MM.1S (cell line): Measurements from ENCODE around the gene NUDT15.
A peak's percentile ranks its signal among the peaks of the same experiment; 100 is the strongest.

Source experiments
- DNase-seq: peaks from one replicate; pipeline ENCODE4 v3.0.0-alpha.2; 2015
- H2AFZ ChIP-seq: fragments of 300-600 bp; sonication (generic); 2 replicates; pipeline ENCODE4 v1.6.0; 2016; ENCODE audit warnings: antibody characterized with exemption, low read length
- H3F3A ChIP-seq: fragments of 300-600 bp; sonication (generic); 2 replicates; pipeline ENCODE4 v1.6.1; 2016; ENCODE audit warnings: mild to moderate bottlenecking, antibody characterized with exemption, low read length, moderate library complexity, mixed read lengths; ENCODE audit not compliant: insufficient read depth
- H3K27ac ChIP-seq: fragments of 300-600 bp; sonication (generic); 2 replicates; pipeline ENCODE4 v1.5.1; 2016; ENCODE audit warnings: mild to moderate bottlenecking, low read length
- H3K27me3 ChIP-seq: fragments of 300-600 bp; sonication (generic); replicated peaks from 2 replicates; pipeline ENCODE4 v1.6.0; 2016; ENCODE audit warnings: low read length; ENCODE audit not compliant: insufficient read depth
- H3K36me3 ChIP-seq: fragments of 300-600 bp; sonication (generic); replicated peaks from 2 replicates; pipeline ENCODE4 v1.6.1; 2016; ENCODE audit warnings: mild to moderate bottlenecking, low read length, mixed read lengths; ENCODE audit not compliant: insufficient read depth
- H3K4me1 ChIP-seq: fragments of 300-600 bp; sonication (generic); 2 replicates; pipeline ENCODE4 v1.6.1; 2016; ENCODE audit warnings: low read length, mixed read lengths
- H3K4me2 ChIP-seq: fragments of 300-600 bp; sonication (generic); 2 replicates; pipeline ENCODE4 v1.6.0; 2016; ENCODE audit warnings: low read depth, low read length
- H3K4me3 ChIP-seq: fragments of 300-600 bp; sonication (generic); 2 replicates; pipeline ENCODE4 v1.5.1; 2016; ENCODE audit warnings: low read length, mixed read lengths
- H3K79me2 ChIP-seq: fragments of 300-600 bp; sonication (generic); 2 replicates; pipeline ENCODE4 v1.6.1; 2016; ENCODE audit warnings: mixed run types, low read length, mixed read lengths
- H3K9ac ChIP-seq: fragments of 300-600 bp; sonication (generic); 2 replicates; pipeline ENCODE4 v1.6.1; 2016; ENCODE audit warnings: low read length, mixed read lengths
- H3K9me2 ChIP-seq: fragments of 300-600 bp; sonication (generic); replicated peaks from 2 replicates; pipeline ENCODE4 v1.6.1; 2016; ENCODE audit warnings: mild to moderate bottlenecking, low read length, mixed read lengths; ENCODE audit not compliant: insufficient read depth
- H3K9me3 ChIP-seq: fragments of 300-600 bp; sonication (generic); replicated peaks from 2 replicates; pipeline ENCODE4 v1.6.1; 2016; ENCODE audit warnings: mild to moderate bottlenecking, low read length, mixed read lengths; ENCODE audit not compliant: insufficient read depth
- H4K20me1 ChIP-seq: fragments of 300-600 bp; sonication (generic); 2 replicates; pipeline ENCODE4 v1.6.1; 2016; ENCODE audit warnings: mild to moderate bottlenecking, low read length, moderate library complexity, mixed read lengths; ENCODE audit not compliant: insufficient read depth
- CTCF ChIP-seq: fragments of 300-600 bp; sonication (generic); IDR thresholded peaks from 2 replicates; pipeline ENCODE4 v1.5.1; 2016; ENCODE audit warnings: antibody characterized with exemption, low read length, mixed read lengths
- EZH2 ChIP-seq: fragments of 300-600 bp; sonication (generic); optimal IDR thresholded peaks from 2 replicates; pipeline ENCODE3; 2017; ENCODE audit warnings: low read depth, mild to moderate bottlenecking, antibody characterized with exemption, low read length, mixed read lengths
- EZH2phosphoT487 ChIP-seq: fragments of 300-600 bp; sonication (generic); IDR thresholded peaks from 2 replicates; pipeline ENCODE4 v1.6.1; 2018; ENCODE audit warnings: antibody characterized with exemption, low read length

Gene NUDT15

DNA sequence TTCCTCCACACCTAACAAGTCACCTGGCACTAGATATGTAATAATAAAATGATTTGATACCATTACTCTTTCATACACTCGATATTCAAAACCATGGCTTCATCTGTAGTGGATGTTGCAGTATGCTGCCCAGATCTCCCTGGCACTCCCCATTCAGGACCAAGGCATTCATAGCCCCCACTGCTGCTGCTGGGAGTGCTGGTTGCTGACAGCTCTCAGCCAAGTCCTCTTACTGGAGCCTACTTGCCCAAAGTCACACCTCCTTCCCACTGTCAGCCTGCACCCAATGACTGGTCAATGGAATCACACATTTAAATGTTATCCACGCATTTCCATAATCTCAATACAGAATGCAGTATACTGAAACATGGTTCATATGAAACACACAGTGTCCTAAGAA lies 40.1 kb upstream of the NUDT15 start:
- H2AFZ ChIP-seq, result no peak overlapping the region
- no peak overlapping the region for H3K27ac ChIP-seq
- no peak overlapping the region for H3K4me3 ChIP-seq
- H3K9ac ChIP-seq, result no peak overlapping the region
- no peaks in the 10 kb centered on the region for H3K9me3 ChIP-seq
- no peak for DNase-seq
- TF ChIP-seq CTCF (no peak), EZH2phosphoT487 (no peak), EZH2 (no peak)
- no peaks in the 10 kb centered on the region; the same call in 1 of the 2 replicates for H3K36me3 ChIP-seq
- H3K9me2 ChIP-seq, result no peaks in the 10 kb centered on the region
- H3K79me2 ChIP-seq, result peaks cover 32% of the 10 kb centered on the region
- no peaks in the 10 kb centered on the region for H4K20me1 ChIP-seq
- H3K4me1 ChIP-seq, result no peaks in the 10 kb centered on the region
- H3K27me3 ChIP-seq, result no peaks in the 10 kb centered on the region
- H3K4me2 ChIP-seq, result no peak overlapping the region
- H3F3A ChIP-seq, result no peaks in the 10 kb centered on the region

- H3K4me3 ChIP-seq, result peak overlapping the region; percentile 91; the same call in 1 of the 2 replicates
- H3F3A ChIP-seq, result no peaks in the 10 kb centered on the region
- DNase-seq, result no peak
- H3K27me3 ChIP-seq, result no peaks in the 10 kb centered on the region
- H3K27ac ChIP-seq, result no peak overlapping the region
- no peaks in the 10 kb centered on the region for H4K20me1 ChIP-seq
- TF ChIP-seq EZH2phosphoT487 (no peak), CTCF (no peak), EZH2 (no peak)
- H3K9me2 ChIP-seq, result no peaks in the 10 kb centered on the region
- H3K36me3 ChIP-seq, result no peaks in the 10 kb centered on the region; the same call in 1 of the 2 replicates
- H3K79me2 ChIP-seq, result peaks cover 32% of the 10 kb centered on the region
- no peaks in the 10 kb centered on the region for H3K4me1 ChIP-seq
- no peaks in the 10 kb centered on the region for H3K9me3 ChIP-seq
- H3K9ac ChIP-seq, result no peak overlapping the region
- H2AFZ ChIP-seq, result no peak overlapping the region
- peak overlapping the region; percentile 77 for H3K4me2 ChIP-seq
Observed at GRCh38 chr13:47999973-48000372, 37.6 kb upstream of the NUDT15 start.

- peak overlapping the region; percentile 91 for H3K4me3 ChIP-seq
- no peak overlapping the region for H3K27ac ChIP-seq
- H3K9me3 ChIP-seq, result no peaks in the 10 kb centered on the region
- no peaks in the 10 kb centered on the region for H4K20me1 ChIP-seq
- no peaks in the 10 kb centered on the region for H3K4me1 ChIP-seq
- no peaks in the 10 kb centered on the region for H3K27me3 ChIP-seq
- peak; percentile 8 for DNase-seq
- H3K9me2 ChIP-seq, result no peaks in the 10 kb centered on the region
- H3F3A ChIP-seq, result no peaks in the 10 kb centered on the region
- H3K79me2 ChIP-seq, result peaks cover 32% of the 10 kb centered on the region
- H3K9ac ChIP-seq, result peak overlapping the region; percentile 79
- peak overlapping the region; percentile 75 for H2AFZ ChIP-seq
- H3K36me3 ChIP-seq, result no peaks in the 10 kb centered on the region
- TF ChIP-seq EZH2 (no peak), CTCF (no peak), EZH2phosphoT487 (no peak)
- H3K4me2 ChIP-seq, result peak overlapping the region; percentile 77
Observed at GRCh38 chr13:48000559-48001113, 36.9 kb upstream of the NUDT15 start.
